GM23338 (cell line): ENCODE data around the gene ERC1. TPM values are rescaled to one million over a fixed set of nuclear protein-coding genes. Genes with fewer than 3 reads are reported as not detected.

Experiments used
- ATAC-seq: fragments of 200-7000 bp; cut with Tn5 transposase; 3 replicates; pipeline ENCODE4 v1.9.1; 2020
- DNase-seq: peaks from one replicate; pipeline ENCODE4 v3.0.0-alpha.2; 2015; ENCODE audit warnings: low spot score
- H2AFZ ChIP-seq: fragments of 200-600 bp; sonication (generic); 2 replicates; pipeline ENCODE4 v1.8.0; 2016; ENCODE audit warnings: antibody characterized with exemption, mild to moderate bottlenecking, moderate library complexity
- H3F3A ChIP-seq: fragments of 200-600 bp; sonication (generic); replicated peaks from 2 replicates; pipeline ENCODE4 v1.8.0; 2017; ENCODE audit warnings: antibody characterized with exemption, mixed run types, low read depth
- H3K27ac ChIP-seq: fragments of 200-600 bp; sonication (generic); 2 replicates; pipeline ENCODE4 v1.6.1; 2016; ENCODE audit warnings: low read depth
- H3K27me3 ChIP-seq: fragments of 200-600 bp; sonication (generic); 2 replicates; pipeline ENCODE4 v1.8.0; 2016; ENCODE audit warnings: mild to moderate bottlenecking, mixed run types, moderate library complexity; ENCODE audit not compliant: insufficient read depth
- H3K36me3 ChIP-seq: fragments of 200-600 bp; sonication (generic); 2 replicates; pipeline ENCODE4 v1.8.0; 2016; ENCODE audit warnings: mild to moderate bottlenecking; ENCODE audit not compliant: insufficient read depth
- H3K4me1 ChIP-seq: fragments of 200-600 bp; sonication (generic); 2 replicates; pipeline ENCODE4 v1.8.0; 2016; ENCODE audit warnings: mild to moderate bottlenecking, moderate library complexity; ENCODE audit not compliant: insufficient read depth
- H3K4me2 ChIP-seq: fragments of 200-600 bp; sonication (generic); 2 replicates; pipeline ENCODE4 v1.7.1; 2017; ENCODE audit warnings: mixed run types
- H3K4me3 ChIP-seq: fragments of 200-600 bp; sonication (generic); 2 replicates; pipeline ENCODE4 v1.6.1; 2016; ENCODE audit warnings: mixed run types
- H3K79me2 ChIP-seq: fragments of 200-600 bp; sonication (generic); replicated peaks from 2 replicates; pipeline ENCODE4 v1.8.0; 2017; ENCODE audit warnings: mild to moderate bottlenecking; ENCODE audit not compliant: insufficient read depth
- H3K9me2 ChIP-seq: fragments of 200-600 bp; sonication (generic); 2 replicates; pipeline ENCODE4 v1.8.0; 2017; ENCODE audit not compliant: insufficient read depth
- H4K20me1 ChIP-seq: fragments of 200-600 bp; sonication (generic); replicated peaks from 2 replicates; pipeline ENCODE4 v1.8.0; 2017; ENCODE audit warnings: mild to moderate bottlenecking; ENCODE audit not compliant: insufficient read depth
- H3K27ac Mint-ChIP-seq: 2 replicates; pipeline ENCODE4 v1.8.0; 2020; ENCODE audit warnings: inconsistent platforms, mild to moderate bottlenecking, moderate library complexity, mixed read lengths
- H3K27me3 Mint-ChIP-seq: 3 replicates; pipeline ENCODE4 v1.8.0; 2022; ENCODE audit warnings: low read depth, mild to moderate bottlenecking, moderate library complexity, mixed read lengths, inconsistent platforms; ENCODE audit not compliant: insufficient read depth, poor library complexity
- H3K36me3 Mint-ChIP-seq: 3 replicates; pipeline ENCODE4 v1.8.0; 2021; ENCODE audit warnings: low read depth, mild to moderate bottlenecking, inconsistent platforms, moderate library complexity, mixed read lengths
- H3K4me1 Mint-ChIP-seq: 3 replicates; pipeline ENCODE4 v1.8.0; 2020; ENCODE audit warnings: mild to moderate bottlenecking, inconsistent platforms, mixed read lengths
- H3K4me3 Mint-ChIP-seq: 3 replicates; pipeline ENCODE4 v1.8.0; 2021; ENCODE audit warnings: moderate library complexity, mild to moderate bottlenecking, inconsistent platforms, mixed read lengths
- H3K9me3 Mint-ChIP-seq: 3 replicates; pipeline ENCODE4 v1.8.0; 2020; ENCODE audit warnings: moderate library complexity, mild to moderate bottlenecking, inconsistent platforms, mixed read lengths
- CREB1 ChIP-seq: fragments of 250-450 bp; sonication (Bioruptor Pico); IDR thresholded peaks from 2 replicates; pipeline ENCODE4 v1.5.0; 2020; ENCODE audit warnings: low read depth, mild to moderate bottlenecking, moderate library complexity
- EZH2 ChIP-seq: fragments of 200-600 bp; sonication (generic); IDR thresholded peaks from one replicate; pipeline ENCODE4 v1.8.0; 2017; ENCODE audit warnings: antibody characterized with exemption, mild to moderate bottlenecking, low read depth; ENCODE audit not compliant: unreplicated experiment
- EZH2phosphoT487 ChIP-seq: fragments of 200-600 bp; sonication (generic); IDR thresholded peaks from one replicate; pipeline ENCODE4 v1.8.1; 2018; ENCODE audit warnings: antibody characterized with exemption; ENCODE audit not compliant: unreplicated experiment
- JUNB ChIP-seq: IDR thresholded peaks from one replicate; pipeline ENCODE4 v1.6.1; 2016; ENCODE audit warnings: antibody characterized with exemption; ENCODE audit not compliant: unreplicated experiment
- NANOG ChIP-seq: IDR thresholded peaks from 2 replicates; pipeline ENCODE4 v1.6.1; 2016; ENCODE audit warnings: antibody characterized with exemption, borderline replicate concordance
- POLR2AphosphoS5 ChIP-seq: IDR thresholded peaks from 2 replicates; pipeline ENCODE4 v1.6.1; 2016; ENCODE audit warnings: antibody characterized with exemption, low read depth
- REST ChIP-seq: IDR thresholded peaks from one replicate; pipeline ENCODE4 v1.6.1; 2018; ENCODE audit warnings: antibody characterized with exemption; ENCODE audit not compliant: unreplicated experiment
- STAT1 ChIP-seq: IDR thresholded peaks from one replicate; pipeline ENCODE4 v1.6.1; 2016; ENCODE audit warnings: antibody characterized with exemption; ENCODE audit not compliant: unreplicated experiment
- ZNF114 ChIP-seq: fragments of 250-450 bp; sonication (Bioruptor Pico); IDR thresholded peaks from 2 replicates; pipeline ENCODE4 v1.5.0; 2020; ENCODE audit warnings: mild to moderate bottlenecking, moderate library complexity
- ZNF331 ChIP-seq: fragments of 250-450 bp; sonication (Bioruptor Pico); IDR thresholded peaks from 2 replicates; pipeline ENCODE4 v1.5.0; 2020; ENCODE audit warnings: low read depth, mild to moderate bottlenecking, moderate library complexity
- polyA plus RNA-seq: library from polyadenylated mRNA; unstranded; fragments of >200 nt; fragmentation: Nextera tagmentation; extraction: Ambion mirVana; gene quantifications from 2 replicates; pipeline ENCODE4 v1.2.1, GENCODE V29; 2016
- total RNA-seq: library from RNA; depleted of rRNA; stranded (reverse); fragments of >200 nt; shearing (Covaris generic); gene quantifications from 2 replicates; pipeline ENCODE4 v1.2.3, GENCODE V29; 2014
- TF ChIP-seq, protein P1 (sequence below): IDR thresholded peaks from 2 replicates; pipeline ENCODE4 v1.6.1; 2016; ENCODE audit warnings: antibody characterized with exemption
- TF ChIP-seq, protein P2 (sequence below), 2 experiments: fragments of 200-600 bp in 1 of 2; sonication (generic) in 1 of 2; conservative IDR thresholded peaks; 2 replicates each; pipeline versions ENCODE4 v1.5.1 to v1.6.1; 2016 to 2017; ENCODE audit warnings: antibody characterized with exemption in 2 of 2, low read depth in 2 of 2, mild to moderate bottlenecking in 2 of 2, moderate library complexity in 1 of 2

ERC1 gene
- total and polyA plus RNA-seq, 2 experiments from 2014 or later, result 28.1 to 35.3 TPM

DNA sequence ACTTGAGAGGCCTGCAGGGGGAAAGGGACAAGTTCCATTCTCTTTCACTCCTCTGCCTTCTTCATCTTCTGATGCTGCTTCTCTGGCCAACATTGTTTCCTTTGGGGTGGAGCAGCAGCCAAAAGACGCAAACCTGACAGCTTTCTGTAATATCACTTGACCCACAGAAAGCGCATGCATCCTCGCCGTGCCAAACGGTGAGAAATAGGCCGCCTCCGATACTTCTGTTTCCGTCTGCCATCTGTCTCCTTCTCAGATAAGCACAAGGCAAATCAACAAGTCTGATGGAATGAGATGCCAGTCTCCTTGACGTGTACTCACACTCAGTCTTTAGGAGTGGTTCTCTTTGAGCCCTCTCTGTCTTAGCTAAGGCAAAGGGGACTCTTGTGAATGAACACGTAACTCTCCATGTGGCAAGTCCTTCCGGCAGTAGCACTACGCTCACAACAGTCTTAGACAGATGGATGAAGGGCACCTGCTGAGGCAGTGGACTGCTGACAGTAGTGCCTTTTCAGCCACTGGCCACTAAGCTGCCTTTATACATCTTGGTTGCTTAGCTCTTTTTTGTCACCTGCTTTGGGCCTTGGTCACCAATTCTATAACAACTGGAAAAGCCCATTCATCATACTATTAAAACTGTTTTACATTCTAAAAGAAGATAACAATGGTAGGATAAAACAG is 389.3 kb downstream of the ERC1 start (continued):
- TF ChIP-seq, protein P1, sequence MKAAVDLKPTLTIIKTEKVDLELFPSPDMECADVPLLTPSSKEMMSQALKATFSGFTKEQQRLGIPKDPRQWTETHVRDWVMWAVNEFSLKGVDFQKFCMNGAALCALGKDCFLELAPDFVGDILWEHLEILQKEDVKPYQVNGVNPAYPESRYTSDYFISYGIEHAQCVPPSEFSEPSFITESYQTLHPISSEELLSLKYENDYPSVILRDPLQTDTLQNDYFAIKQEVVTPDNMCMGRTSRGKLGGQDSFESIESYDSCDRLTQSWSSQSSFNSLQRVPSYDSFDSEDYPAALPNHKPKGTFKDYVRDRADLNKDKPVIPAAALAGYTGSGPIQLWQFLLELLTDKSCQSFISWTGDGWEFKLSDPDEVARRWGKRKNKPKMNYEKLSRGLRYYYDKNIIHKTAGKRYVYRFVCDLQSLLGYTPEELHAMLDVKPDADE, result no peak
- TF ChIP-seq ZNF114 (CRISPR knock-in tag) (no peak), POLR2AphosphoS5 (no peak), NANOG (no peak), REST (no peak), STAT1 (no peak), ZNF331 (CRISPR knock-in tag) (no peak), JUNB (no peak), CREB1 (CRISPR knock-in tag) (no peak), EZH2 (no peak), EZH2phosphoT487 (no peak)
- TF ChIP-seq, protein P2, sequence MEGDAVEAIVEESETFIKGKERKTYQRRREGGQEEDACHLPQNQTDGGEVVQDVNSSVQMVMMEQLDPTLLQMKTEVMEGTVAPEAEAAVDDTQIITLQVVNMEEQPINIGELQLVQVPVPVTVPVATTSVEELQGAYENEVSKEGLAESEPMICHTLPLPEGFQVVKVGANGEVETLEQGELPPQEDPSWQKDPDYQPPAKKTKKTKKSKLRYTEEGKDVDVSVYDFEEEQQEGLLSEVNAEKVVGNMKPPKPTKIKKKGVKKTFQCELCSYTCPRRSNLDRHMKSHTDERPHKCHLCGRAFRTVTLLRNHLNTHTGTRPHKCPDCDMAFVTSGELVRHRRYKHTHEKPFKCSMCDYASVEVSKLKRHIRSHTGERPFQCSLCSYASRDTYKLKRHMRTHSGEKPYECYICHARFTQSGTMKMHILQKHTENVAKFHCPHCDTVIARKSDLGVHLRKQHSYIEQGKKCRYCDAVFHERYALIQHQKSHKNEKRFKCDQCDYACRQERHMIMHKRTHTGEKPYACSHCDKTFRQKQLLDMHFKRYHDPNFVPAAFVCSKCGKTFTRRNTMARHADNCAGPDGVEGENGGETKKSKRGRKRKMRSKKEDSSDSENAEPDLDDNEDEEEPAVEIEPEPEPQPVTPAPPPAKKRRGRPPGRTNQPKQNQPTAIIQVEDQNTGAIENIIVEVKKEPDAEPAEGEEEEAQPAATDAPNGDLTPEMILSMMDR (conservative IDR thresholded peaks at IDR 0.05; ENCODE audit: low read depth in 2 of 2), result no peak

- ATAC-seq, result no peak
- no peaks in the 10 kb centered on the region for H3K27me3 Mint-ChIP-seq
- H4K20me1 ChIP-seq, result no peaks in the 10 kb centered on the region
- TF ChIP-seq EZH2 (no peak), ZNF331 (CRISPR knock-in tag) (no peak), CREB1 (CRISPR knock-in tag) (no peak), EZH2phosphoT487 (no peak)
- TF ChIP-seq, protein P1, result no peak
These were observed 391.1 kb downstream of the ERC1 start for GRCh38 chr12:1382151-1382550.

More at GRCh38 chr12:1382151-1382550, 391.1 kb downstream of the ERC1 start:
- Histone ChIP-seq H3K36me3 (no peaks in the 10 kb centered on the region), H2AFZ (no peak overlapping the region), H3K27ac (no peak overlapping the region), H3K4me3 (no peak overlapping the region), H3K4me1 (peaks cover 4% of the 10 kb centered on the region; the same call in 1 of the 2 replicates), H3F3A (no peaks in the 10 kb centered on the region), H3K79me2 (no peaks in the 10 kb centered on the region), H3K9me2 (no peaks in the 10 kb centered on the region; the same call in 1 of the 2 replicates), H3K4me2 (no peak overlapping the region), H3K27me3 (no peaks in the 10 kb centered on the region)
- DNase-seq, result no peak
- Mint-ChIP-seq H3K4me1 (peaks cover 17% of the 10 kb centered on the region), H3K36me3 (peaks cover 8% of the 10 kb centered on the region), H3K4me3 (no peak overlapping the region), H3K9me3 (peaks cover 6% of the 10 kb centered on the region), H3K27ac (no peak overlapping the region)
